Mesendoderm (in vitro differentiated cells): ENCODE measurements around the gene XXYLT1.

ENCODE experiments used
- DNase-seq: peaks from one replicate; pipeline ENCODE4 v3.0.0; 2013
- H2AK5ac ChIP-seq: 2 replicates; pipeline ENCODE4 v1.6.1; 2013; ENCODE audit warnings: low read length, inconsistent platforms
- H2BK120ac ChIP-seq: 2 replicates; pipeline ENCODE4 v1.6.1; 2013; ENCODE audit warnings: low read depth, mild to moderate bottlenecking, low read length, moderate library complexity, mixed read lengths
- H2BK15ac ChIP-seq: replicated peaks from 2 replicates; pipeline ENCODE4 v1.6.1; 2013; ENCODE audit warnings: low read depth, mild to moderate bottlenecking, moderate library complexity
- H2BK5ac ChIP-seq: 2 replicates; pipeline ENCODE4 v1.6.1; 2013; ENCODE audit warnings: low read length, inconsistent platforms
- H3K18ac ChIP-seq: 2 replicates; pipeline ENCODE4 v1.6.1; 2013; ENCODE audit warnings: mild to moderate bottlenecking, low read length, mixed read lengths
- H3K23ac ChIP-seq: one replicate; pipeline ENCODE4 v1.6.1; 2013; ENCODE audit warnings: low read length
- H3K27ac ChIP-seq: 2 replicates; pipeline ENCODE4 v1.5.1; 2013; ENCODE audit warnings: low read depth, mild to moderate bottlenecking, inconsistent platforms, low read length, moderate library complexity
- H3K27me3 ChIP-seq: 2 replicates; pipeline ENCODE4 v1.6.1; 2013; ENCODE audit warnings: low read length, control low read depth, mild to moderate bottlenecking, inconsistent platforms; ENCODE audit not compliant: insufficient read depth, poor library complexity
- H3K36me3 ChIP-seq: 2 replicates; pipeline ENCODE4 v1.6.1; 2013; ENCODE audit warnings: low read length, inconsistent platforms; ENCODE audit not compliant: control insufficient read depth, insufficient read depth
- H3K4ac ChIP-seq: one replicate; pipeline ENCODE4 v1.6.1; 2013; ENCODE audit warnings: low read depth, mild to moderate bottlenecking, low read length, moderate library complexity
- H3K4me1 ChIP-seq: 2 replicates; pipeline ENCODE4 v1.6.1; 2013; ENCODE audit warnings: low read depth, low read length, inconsistent platforms; ENCODE audit not compliant: control insufficient read depth
- H3K4me2 ChIP-seq: 2 replicates; pipeline ENCODE4 v1.6.1; 2013; ENCODE audit warnings: low read length
- H3K4me3 ChIP-seq: 2 replicates; pipeline ENCODE4 v1.5.1; 2013; ENCODE audit warnings: mild to moderate bottlenecking, low read length
- H3K56ac ChIP-seq: one replicate; pipeline ENCODE4 v1.6.1; 2013; ENCODE audit warnings: low read length
- H3K79me1 ChIP-seq: 2 replicates; pipeline ENCODE4 v1.6.1; 2013; ENCODE audit warnings: low read length, inconsistent platforms
- H3K79me2 ChIP-seq: 2 replicates; pipeline ENCODE4 v1.6.1; 2013; ENCODE audit warnings: mild to moderate bottlenecking, low read length; ENCODE audit not compliant: control insufficient read depth, insufficient read depth
- H3K9ac ChIP-seq: 2 replicates; pipeline ENCODE4 v1.6.1; 2013; ENCODE audit warnings: low read length, inconsistent platforms
- H4K5ac ChIP-seq: one replicate; pipeline ENCODE4 v1.6.1; 2013; ENCODE audit warnings: low read length
- H4K8ac ChIP-seq: one replicate; pipeline ENCODE4 v1.6.1; 2013; ENCODE audit warnings: low read depth, mild to moderate bottlenecking, control low read depth, low read length, moderate library complexity
- WGBS: extraction: QIAGEN DNeasy Blood & Tissue Kit; methylation state at CpG from one replicate; pipeline ENCODE4 v1.1.7; 2013; ENCODE audit warnings: low lambda C conversion rate, missing lambda C conversion rate; ENCODE audit not compliant: insufficient coverage; ENCODE audit errors: extremely low coverage; 5-methylcytosine and 5-hydroxymethylcytosine counted together

Gene XXYLT1

DNA sequence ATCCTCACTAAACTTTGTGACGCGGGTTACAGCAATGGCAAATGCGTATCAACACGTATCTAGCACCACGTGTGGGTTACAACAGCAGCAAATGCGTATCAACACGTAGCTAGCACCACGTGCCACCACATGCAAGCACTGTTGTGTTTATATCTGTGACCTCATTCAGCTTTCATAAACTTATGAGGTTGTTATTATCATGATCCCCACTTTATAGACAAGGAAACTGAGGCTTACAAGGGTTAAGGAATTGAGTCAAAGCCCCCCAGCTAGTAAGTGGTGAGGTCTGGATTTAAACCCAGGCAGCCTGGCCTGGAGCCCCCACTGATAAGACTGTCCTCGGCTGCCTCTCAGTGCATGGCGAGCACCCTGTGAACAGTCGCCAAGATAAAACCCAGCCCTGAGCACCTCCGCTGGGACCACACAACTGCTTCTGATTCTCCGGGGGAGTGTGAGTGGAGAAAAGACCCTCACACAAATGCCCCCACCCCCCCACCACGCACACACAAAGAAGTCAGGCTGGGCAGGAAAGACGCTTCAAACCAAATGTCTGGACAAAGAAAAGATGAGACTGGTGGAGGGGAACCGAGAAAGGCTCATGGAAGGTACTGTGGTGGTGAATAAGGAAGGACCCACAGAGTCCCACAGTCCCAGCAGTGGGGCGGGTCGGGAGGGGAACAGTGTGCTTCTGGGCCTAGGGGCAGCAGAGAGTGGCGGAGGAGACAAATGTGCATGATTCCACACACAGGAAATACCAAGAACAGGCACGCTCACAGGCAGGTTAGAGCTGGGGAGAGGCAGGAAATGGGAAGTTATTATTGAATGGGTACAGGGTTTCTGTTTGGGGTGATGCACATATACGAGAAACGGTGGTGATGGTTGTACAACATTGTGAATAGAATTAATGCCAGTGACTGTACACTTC is 173.4 kb downstream of the XXYLT1 start:
- no peak overlapping the region for H4K8ac ChIP-seq
- H3K79me2 ChIP-seq: peaks cover 2% of the 10 kb centered on the region
- no peak overlapping the region for H3K4me2 ChIP-seq
- no peak overlapping the region for H2AK5ac ChIP-seq
- H2BK120ac ChIP-seq: no peak overlapping the region
- no peak overlapping the region for H2BK15ac ChIP-seq
- H3K4ac ChIP-seq: no peak overlapping the region
- H3K56ac ChIP-seq: peak overlapping the region; percentile 11
- no peaks in the 10 kb centered on the region for H3K27me3 ChIP-seq
- WGBS: no CpG with 5 or more reads among the region's 22 CpGs
- H3K36me3 ChIP-seq: no peaks in the 10 kb centered on the region
- no peaks in the 10 kb centered on the region for H3K4me1 ChIP-seq
- no peak overlapping the region for H3K23ac ChIP-seq
- no peak overlapping the region for H3K4me3 ChIP-seq
- no peak overlapping the region for H3K9ac ChIP-seq
- peaks cover 4% of the 10 kb centered on the region for H3K79me1 ChIP-seq
- no peak for DNase-seq
- H3K27ac ChIP-seq: no peak overlapping the region
- H2BK5ac ChIP-seq: no peak overlapping the region
- H4K5ac ChIP-seq: no peak overlapping the region
- no peak overlapping the region for H3K18ac ChIP-seq

DNA sequence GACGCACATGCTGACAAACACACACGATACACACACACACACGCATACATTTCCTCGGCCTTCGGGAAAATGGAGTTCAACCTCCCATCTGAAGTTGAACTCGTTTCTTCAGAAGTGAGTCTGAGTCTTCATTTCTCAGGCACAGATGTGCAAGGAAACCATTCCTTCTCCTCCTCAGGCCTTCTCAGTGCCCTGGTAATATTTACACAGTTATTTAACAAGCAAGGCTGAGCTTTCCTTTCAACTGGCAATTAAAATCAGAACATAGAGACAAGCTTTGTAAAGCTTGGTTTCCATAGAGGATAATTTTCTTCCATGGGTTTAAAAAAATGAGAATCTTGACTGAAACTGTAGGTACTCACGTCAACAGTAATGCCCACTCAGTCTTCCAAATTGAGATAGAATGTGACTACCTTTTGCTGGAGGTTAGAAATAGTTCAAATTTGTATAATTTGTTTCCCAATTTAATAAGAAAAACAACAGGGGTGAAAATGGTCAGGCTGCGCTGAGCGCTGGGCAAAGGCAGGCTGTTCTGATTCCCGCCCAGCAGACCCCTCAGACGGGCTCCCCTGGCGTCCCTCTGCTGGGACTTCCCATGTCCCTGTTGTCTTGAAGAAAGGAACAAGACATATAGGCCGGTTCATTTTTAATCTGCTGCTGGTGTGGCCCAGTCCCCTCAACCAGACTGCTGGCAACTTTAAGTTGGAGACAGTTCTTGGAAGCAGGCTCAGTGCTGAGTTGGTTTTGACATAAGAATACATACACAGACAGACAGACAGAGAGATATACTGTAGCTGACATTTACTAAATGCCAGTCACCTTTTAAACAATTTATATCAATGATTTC is 174.3 kb downstream of the XXYLT1 start:
- Histone ChIP-seq H3K27ac (no peak overlapping the region), H3K9ac (no peak overlapping the region), H3K23ac (no peak overlapping the region), H3K79me2 (peaks cover 2% of the 10 kb centered on the region), H4K5ac (no peak overlapping the region), H2BK15ac (no peak overlapping the region), H3K56ac (no peak overlapping the region), H2BK5ac (no peak overlapping the region), H2BK120ac (no peak overlapping the region), H3K18ac (no peak overlapping the region), H3K27me3 (no peaks in the 10 kb centered on the region), H3K79me1 (peaks cover 4% of the 10 kb centered on the region), H3K4me2 (no peak overlapping the region), H3K4ac (no peak overlapping the region), H3K36me3 (no peaks in the 10 kb centered on the region), H3K4me3 (no peak overlapping the region), H3K4me1 (no peaks in the 10 kb centered on the region), H2AK5ac (no peak overlapping the region), H4K8ac (no peak overlapping the region)
- no peak for DNase-seq
- WGBS: no CpG with 5 or more reads among the region's 13 CpGs

DNA sequence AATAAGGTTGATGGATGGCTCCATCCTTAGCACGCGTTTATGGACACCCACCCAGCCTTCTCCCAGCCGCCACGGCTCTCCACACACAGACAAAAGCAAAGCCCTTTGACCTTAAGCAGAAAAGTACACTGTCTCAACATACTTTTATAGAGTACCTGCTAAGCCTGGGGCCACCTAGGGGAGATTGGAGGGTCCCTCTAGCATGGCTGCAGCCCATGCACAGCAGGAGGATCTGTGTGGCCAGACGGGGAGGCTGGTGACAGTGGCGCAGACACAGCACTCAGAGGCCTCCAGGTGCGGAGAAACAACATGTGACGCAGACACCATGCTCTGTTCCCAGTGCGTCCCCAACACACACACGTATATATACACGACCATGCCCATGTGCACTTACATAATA is 174.9 kb downstream of the XXYLT1 start:
- Histone ChIP-seq H3K4me3 (no peak overlapping the region), H3K23ac (no peak overlapping the region), H3K4ac (no peak overlapping the region), H3K18ac (no peak overlapping the region), H3K36me3 (no peaks in the 10 kb centered on the region), H2BK5ac (no peak overlapping the region), H4K8ac (no peak overlapping the region), H2BK15ac (no peak overlapping the region), H2BK120ac (no peak overlapping the region), H3K79me1 (peaks cover 4% of the 10 kb centered on the region), H3K27me3 (no peaks in the 10 kb centered on the region), H3K4me2 (no peak overlapping the region), H2AK5ac (no peak overlapping the region), H3K4me1 (no peaks in the 10 kb centered on the region), H3K27ac (no peak overlapping the region), H4K5ac (no peak overlapping the region), H3K79me2 (peaks cover 2% of the 10 kb centered on the region), H3K56ac (no peak overlapping the region), H3K9ac (no peak overlapping the region)
- no CpG with 5 or more reads among the region's 11 CpGs for WGBS
- DNase-seq: no peak

DNA sequence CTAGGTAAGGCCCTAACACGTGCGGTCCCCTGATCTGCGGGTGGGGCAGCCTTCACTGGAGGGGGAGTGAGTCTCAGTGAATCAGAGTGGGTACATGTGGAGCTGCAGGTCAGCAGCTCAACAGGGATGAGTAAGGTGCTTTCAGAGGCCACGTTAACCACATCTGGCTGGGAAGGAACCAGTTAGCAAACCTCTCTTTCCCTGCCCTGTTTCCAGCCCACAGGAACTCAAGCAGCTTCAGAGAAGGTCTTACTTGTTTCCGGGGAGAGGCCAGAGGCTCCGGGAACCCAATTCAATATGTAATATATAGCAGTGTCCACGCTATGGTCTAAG is 175.3 kb downstream of the XXYLT1 start:
- Histone ChIP-seq H2BK120ac (no peak overlapping the region), H3K79me1 (peaks cover 4% of the 10 kb centered on the region), H3K4ac (no peak overlapping the region), H3K27ac (no peak overlapping the region), H3K4me2 (no peak overlapping the region), H3K27me3 (no peaks in the 10 kb centered on the region), H3K4me3 (no peak overlapping the region), H3K36me3 (no peaks in the 10 kb centered on the region), H4K8ac (no peak overlapping the region), H2BK15ac (no peak overlapping the region), H2AK5ac (no peak overlapping the region), H3K9ac (no peak overlapping the region), H3K23ac (peak overlapping the region; percentile 24), H2BK5ac (no peak overlapping the region), H3K56ac (peak overlapping the region; percentile 15), H3K4me1 (no peaks in the 10 kb centered on the region), H3K18ac (no peak overlapping the region), H3K79me2 (peaks cover 2% of the 10 kb centered on the region), H4K5ac (no peak overlapping the region)
- no CpG with 5 or more reads among the region's 7 CpGs for WGBS
- no peak for DNase-seq

DNA sequence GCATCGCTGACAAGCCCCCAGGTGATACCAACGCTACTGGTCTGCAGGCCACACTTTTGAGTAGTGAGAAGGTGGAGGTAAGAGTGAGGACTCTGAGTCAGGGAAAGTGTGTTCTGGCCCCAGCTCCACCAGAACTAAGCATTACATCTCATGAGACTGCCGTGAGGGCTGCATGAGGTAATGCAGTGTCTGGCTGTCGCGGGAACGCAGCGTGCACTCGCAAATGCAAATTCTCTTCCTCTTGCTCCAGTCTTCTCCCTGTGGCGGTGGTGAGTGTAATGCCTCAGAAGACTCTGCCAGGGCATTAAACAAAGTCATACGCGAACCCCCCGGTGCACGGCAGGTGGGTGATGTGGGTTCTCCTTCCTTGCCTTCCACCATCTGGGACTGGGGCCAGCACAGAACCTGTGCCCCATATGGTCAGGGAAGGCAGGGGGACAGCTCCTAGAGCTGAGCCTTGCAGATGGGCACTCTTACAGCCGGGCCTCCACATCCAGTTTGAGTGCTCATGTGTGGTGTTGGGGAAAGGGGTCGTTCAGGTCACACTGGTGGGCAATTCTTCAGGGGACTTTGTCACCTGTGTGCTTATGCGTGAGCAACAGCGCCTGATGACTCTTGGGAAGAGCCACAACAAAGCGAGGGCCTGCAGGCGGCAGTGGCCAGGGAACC is 175.8 kb downstream of the XXYLT1 start:
- Histone ChIP-seq H4K5ac (no peak overlapping the region), H3K27ac (no peak overlapping the region), H3K36me3 (no peaks in the 10 kb centered on the region), H2BK5ac (no peak overlapping the region), H3K4me2 (no peak overlapping the region), H3K9ac (no peak overlapping the region), H3K4me1 (no peaks in the 10 kb centered on the region), H3K4me3 (no peak overlapping the region), H3K27me3 (no peaks in the 10 kb centered on the region), H3K79me1 (peaks cover 4% of the 10 kb centered on the region), H4K8ac (no peak overlapping the region), H3K4ac (no peak overlapping the region), H3K18ac (no peak overlapping the region), H2AK5ac (no peak overlapping the region), H3K79me2 (peaks cover 2% of the 10 kb centered on the region), H3K23ac (peak overlapping the region; percentile 24), H3K56ac (no peak overlapping the region), H2BK120ac (no peak overlapping the region), H2BK15ac (no peak overlapping the region)
- DNase-seq: no peak
- no CpG with 5 or more reads among the region's 19 CpGs for WGBS
